H9 (cell line): ENCODE data around the gene MRPL43. TPM values are rescaled to one million over a fixed set of nuclear protein-coding genes. Genes with fewer than 3 reads are reported as not detected.

Experiments
- DNase-seq: peaks from one replicate; pipeline ENCODE4 v3.0.0-alpha.2; 2017
- H2AFZ ChIP-seq: one replicate; pipeline ENCODE4 v1.6.1; 2013; ENCODE audit warnings: mild to moderate bottlenecking, low read length, control low read depth, moderate library complexity
- H2AK5ac ChIP-seq: 2 replicates; pipeline ENCODE4 v1.6.1; 2013; ENCODE audit warnings: low read length, control low read depth, mixed read lengths; ENCODE audit not compliant: insufficient read length
- H2BK120ac ChIP-seq: one replicate; pipeline ENCODE4 v1.6.1; 2013; ENCODE audit warnings: low read depth, mild to moderate bottlenecking, low read length, control low read depth, inconsistent platforms; ENCODE audit not compliant: poor library complexity, severe bottlenecking
- H2BK12ac ChIP-seq: 2 replicates; pipeline ENCODE4 v1.6.1; 2013; ENCODE audit warnings: low read length, control low read depth, mixed read lengths, low read depth; ENCODE audit not compliant: insufficient read length
- H2BK15ac ChIP-seq: 2 replicates; pipeline ENCODE4 v1.6.1; 2013; ENCODE audit warnings: low read depth, low read length, control low read depth
- H2BK20ac ChIP-seq: one replicate; pipeline ENCODE4 v1.6.1; 2013; ENCODE audit warnings: low read depth, mild to moderate bottlenecking, low read length, control low read depth, inconsistent platforms; ENCODE audit not compliant: poor library complexity, severe bottlenecking
- H2BK5ac ChIP-seq: 2 replicates; pipeline ENCODE4 v1.6.1; 2013; ENCODE audit warnings: low read length, control low read depth, mixed read lengths; ENCODE audit not compliant: insufficient read length
- H3K14ac ChIP-seq: 2 replicates; pipeline ENCODE4 v1.6.1; 2013; ENCODE audit warnings: low read length, control low read depth; ENCODE audit not compliant: insufficient read depth
- H3K18ac ChIP-seq: 2 replicates; pipeline ENCODE4 v1.6.1; 2013; ENCODE audit warnings: low read depth, mild to moderate bottlenecking, mixed read lengths, low read length, control low read depth; ENCODE audit not compliant: insufficient read length
- H3K23ac ChIP-seq: 2 replicates; pipeline ENCODE4 v1.6.1; 2013; ENCODE audit warnings: low read length, control low read depth, mixed read lengths, low read depth; ENCODE audit not compliant: insufficient read length
- H3K23me2 ChIP-seq: 2 replicates; pipeline ENCODE4 v1.6.1; 2013; ENCODE audit warnings: low read depth, mild to moderate bottlenecking, mixed read lengths, low read length, control low read depth; ENCODE audit not compliant: insufficient read length, poor library complexity, severe bottlenecking
- H3K27ac ChIP-seq: 2 replicates; pipeline ENCODE4 v1.5.1; 2013; ENCODE audit warnings: low read length, control low read depth, mixed read lengths, low read depth; ENCODE audit not compliant: insufficient read length
- H3K27me3 ChIP-seq: 2 replicates; pipeline ENCODE4 v1.6.1; 2013; ENCODE audit warnings: low read length, control low read depth, inconsistent platforms; ENCODE audit not compliant: insufficient read depth
- H3K4ac ChIP-seq: 2 replicates; pipeline ENCODE4 v1.6.1; 2013; ENCODE audit warnings: low read depth, mild to moderate bottlenecking, control low read depth, inconsistent platforms, low read length, moderate library complexity
- H3K4me1 ChIP-seq: 2 replicates; pipeline ENCODE4 v1.6.1; 2013; ENCODE audit warnings: low read length, control low read depth, inconsistent platforms; ENCODE audit not compliant: insufficient read depth
- H3K4me2 ChIP-seq: 2 replicates; pipeline ENCODE4 v1.6.1; 2013; ENCODE audit warnings: low read length, control low read depth, mixed read lengths; ENCODE audit not compliant: insufficient read length, insufficient read depth
- H3K56ac ChIP-seq: 2 replicates; pipeline ENCODE4 v1.6.1; 2013; ENCODE audit warnings: low read depth, mild to moderate bottlenecking, mixed read lengths, low read length, control low read depth; ENCODE audit not compliant: insufficient read length
- H3K79me1 ChIP-seq: 2 replicates; pipeline ENCODE4 v1.6.1; 2013; ENCODE audit warnings: low read depth, mild to moderate bottlenecking, moderate library complexity, low read length, control low read depth, inconsistent platforms; ENCODE audit not compliant: insufficient read depth, poor library complexity, severe bottlenecking
- H3K79me2 ChIP-seq: 2 replicates; pipeline ENCODE4 v1.6.1; 2013; ENCODE audit warnings: low read length, control low read depth, inconsistent platforms; ENCODE audit not compliant: insufficient read depth
- H3K9ac ChIP-seq: 2 replicates; pipeline ENCODE4 v1.6.1; 2013; ENCODE audit warnings: low read length, control low read depth, mixed read lengths; ENCODE audit not compliant: insufficient read length; ENCODE audit errors: extremely low read depth
- H3K9me3 ChIP-seq: one replicate; pipeline ENCODE4 v1.6.1; 2013; ENCODE audit warnings: low read depth, low read length, inconsistent platforms; ENCODE audit not compliant: control insufficient read depth
- H3T11ph ChIP-seq: one replicate; pipeline ENCODE4 v1.6.1; 2013; ENCODE audit warnings: mild to moderate bottlenecking, low read length, control low read depth, inconsistent platforms
- H4K20me1 ChIP-seq: one replicate; pipeline ENCODE4 v1.6.1; 2013; ENCODE audit not compliant: control insufficient read depth, insufficient read length, insufficient read depth
- H4K5ac ChIP-seq: 2 replicates; pipeline ENCODE4 v1.6.1; 2013; ENCODE audit warnings: low read depth, mild to moderate bottlenecking, mixed read lengths, low read length, control low read depth; ENCODE audit not compliant: insufficient read length
- H4K8ac ChIP-seq: replicated peaks from 2 replicates; pipeline ENCODE4 v1.6.1; 2013; ENCODE audit warnings: low read length, control low read depth, mixed read lengths, low read depth; ENCODE audit not compliant: insufficient read length
- H4K91ac ChIP-seq: 2 replicates; pipeline ENCODE4 v1.6.1; 2013; ENCODE audit warnings: low read depth, mild to moderate bottlenecking, moderate library complexity, mixed read lengths, low read length, control low read depth; ENCODE audit not compliant: insufficient read length
- H3K27ac Mint-ChIP-seq, 3 experiments: 2 replicates in 2 of 3; 3 replicates in 1 of 3; pipeline ENCODE4 v1.8.0; 2020 to 2021; ENCODE audit warnings: mixed read lengths in 3 of 3, mild to moderate bottlenecking in 1 of 3, moderate library complexity in 1 of 3
- H3K27me3 Mint-ChIP-seq: 2 replicates; pipeline ENCODE4 v1.8.0; 2021; ENCODE audit warnings: low read depth, mild to moderate bottlenecking, moderate library complexity, mixed read lengths
- H3K36me3 Mint-ChIP-seq, 3 experiments: 2 replicates in 2 of 3; 3 replicates in 1 of 3; pipeline ENCODE4 v1.8.0; 2020 to 2021; ENCODE audit warnings: low read depth in 3 of 3, mixed read lengths in 3 of 3; ENCODE audit not compliant: insufficient read depth in 1 of 3
- H3K4me1 Mint-ChIP-seq, 2 experiments: 2 replicates each; pipeline ENCODE4 v1.8.0; 2020; ENCODE audit warnings: mixed read lengths in 2 of 2
- H3K4me3 Mint-ChIP-seq, 2 experiments: 2 replicates in 1 of 2; 3 replicates in 1 of 2; pipeline ENCODE4 v1.8.0; 2020 to 2021; ENCODE audit warnings: mild to moderate bottlenecking in 2 of 2, mixed read lengths in 2 of 2, moderate library complexity in 1 of 2
- H3K9me3 Mint-ChIP-seq, 2 experiments: 2 replicates in 1 of 2; 3 replicates in 1 of 2; pipeline ENCODE4 v1.8.0; 2020; ENCODE audit warnings: mild to moderate bottlenecking in 2 of 2, mixed read lengths in 2 of 2, moderate library complexity in 1 of 2
- CTCF ChIP-seq: fragments of 200-600 bp; sonication (generic); conservative IDR thresholded peaks from 3 replicates; pipeline ENCODE4 v1.8.0; 2021; ENCODE audit warnings: antibody characterized with exemption, mild to moderate bottlenecking
- WGBS: extraction: QIAGEN DNeasy Blood & Tissue Kit; methylation state at CpG from one replicate; pipeline ENCODE4 v1.1.7; 2013; ENCODE audit warnings: missing lambda C conversion rate, low lambda C conversion rate, mixed read lengths; ENCODE audit not compliant: insufficient read length; ENCODE audit errors: extremely low coverage; 5-methylcytosine and 5-hydroxymethylcytosine counted together
- total RNA-seq: library from RNA; stranded (reverse); gene quantifications from 2 replicates; pipeline ENCODE4 v1.2.1, GENCODE V29; 2021

MRPL43 gene
- total RNA-seq, 1 experiment from 2014 or later = 70.3 TPM

- DNase-seq = no peak
- peaks cover 4% of the 10 kb centered on the region; the same call in 1 of the 2 replicates for H3K4me1 ChIP-seq
- no peak overlapping the region for H4K8ac ChIP-seq
- H3K36me3 Mint-ChIP-seq = no peaks in the 10 kb centered on the region
- no peak overlapping the region for H4K91ac ChIP-seq
- no peak overlapping the region for H2BK15ac ChIP-seq
- H2BK20ac ChIP-seq = no peak overlapping the region
- no peak overlapping the region for H3K56ac ChIP-seq
- H2BK120ac ChIP-seq = no peak overlapping the region
- no CpG with 5 or more reads among the region's 7 CpGs for WGBS
- no peak overlapping the region for H3T11ph ChIP-seq
- H2AFZ ChIP-seq = no peak overlapping the region
- no peak overlapping the region for H3K9ac ChIP-seq
- H3K9me3 ChIP-seq = no peaks in the 10 kb centered on the region
- H3K79me2 ChIP-seq = no peaks in the 10 kb centered on the region
- no peak overlapping the region for H3K23ac ChIP-seq
- H3K4ac ChIP-seq = no peak overlapping the region
- H3K18ac ChIP-seq = no peak overlapping the region
- H3K27ac ChIP-seq = no peak overlapping the region
- no peak overlapping the region; a peak in 2 of 5 replicates for H3K4me3 Mint-ChIP-seq
- no peak overlapping the region for H3K27ac Mint-ChIP-seq
- H3K9me3 Mint-ChIP-seq = no peaks in the 10 kb centered on the region; a peak in 1 of 5 replicates
- peaks cover 13% of the 10 kb centered on the region for H3K23me2 ChIP-seq
- no peak overlapping the region for H3K14ac ChIP-seq
- no peak overlapping the region for H4K5ac ChIP-seq
- H2AK5ac ChIP-seq = no peak overlapping the region
- no peaks in the 10 kb centered on the region for H3K79me1 ChIP-seq
- H3K4me1 Mint-ChIP-seq = peaks cover 34 to 50% of the 10 kb centered on the region in 2 experiments
- H4K20me1 ChIP-seq = no peaks in the 10 kb centered on the region
- no peak overlapping the region for H2BK12ac ChIP-seq
- peaks cover 4% of the 10 kb centered on the region; the same call in 1 of the 2 replicates for H3K27me3 ChIP-seq
- H3K27me3 Mint-ChIP-seq = peaks cover 48% of the 10 kb centered on the region
- TF ChIP-seq CTCF = no peak
- H3K4me2 ChIP-seq = no peak overlapping the region
- no peak overlapping the region for H2BK5ac ChIP-seq
Observed at GRCh38 chr10:101028446-101029337, 41.4 kb upstream of the MRPL43 start.
